HepG2 (cell line): ENCODE results near the gene RIMBP3C. TPM values are rescaled to one million over a fixed set of nuclear protein-coding genes. Genes with fewer than 3 reads are reported as not detected.

ENCODE experiments used
- ATF7-NPFF ChIP-seq: sonication (generic); formaldehyde crosslinking; IDR thresholded peaks from 2 replicates; pipeline ENCODE4 v1.8.1; 2023; ENCODE audit warnings: mild to moderate bottlenecking, low read depth, missing genetic modification reagents, moderate library complexity
- BHLHE40 ChIP-seq: IDR thresholded peaks from 2 replicates; pipeline ENCODE4 v1.6.1; 2011; ENCODE audit warnings: low read length, improper control_type of control experiment
- ETV6 ChIP-seq: sonication (generic); formaldehyde crosslinking; conservative IDR thresholded peaks from 2 replicates; pipeline ENCODE4 v1.4.0; 2020; ENCODE audit warnings: missing genetic modification reagents
- GRHL1 ChIP-seq: sonication (generic); formaldehyde crosslinking; conservative IDR thresholded peaks from 2 replicates; pipeline ENCODE4 v1.8.0; 2022; ENCODE audit warnings: missing genetic modification reagents
- HDAC2 ChIP-seq: sonication (generic); formaldehyde crosslinking; IDR thresholded peaks from 2 replicates; pipeline ENCODE4 v1.4.0; 2020; ENCODE audit warnings: missing genetic modification reagents
- REL ChIP-seq: sonication (generic); formaldehyde crosslinking; conservative IDR thresholded peaks from 2 replicates; pipeline ENCODE4 v1.8.0; 2022; ENCODE audit warnings: mild to moderate bottlenecking, missing genetic modification reagents, moderate library complexity
- SOX13 ChIP-seq, 3 experiments: fragments of 450-650 bp in 1 of 3; sonication (generic) in 1 of 3; formaldehyde crosslinking in 1 of 3; IDR thresholded peaks in 2 of 3; conservative IDR thresholded peaks in 1 of 3; 2 replicates each; pipeline versions ENCODE4 v1.5.0 to v1.6.1; 2016 to 2020; ENCODE audit warnings: antibody characterized with exemption in 1 of 3, mild to moderate bottlenecking in 1 of 3, missing compliant biosample characterization in 1 of 3, missing genetic modification reagents in 1 of 3, moderate library complexity in 1 of 3
- ZFP37 ChIP-seq: sonication (generic); formaldehyde crosslinking; IDR thresholded peaks from 2 replicates; pipeline ENCODE4 v1.4.0; 2020; ENCODE audit warnings: missing genetic modification reagents, borderline replicate concordance
- ZIK1 ChIP-seq: sonication (generic); formaldehyde crosslinking; IDR thresholded peaks from 2 replicates; pipeline ENCODE4 v1.5.0; 2020; ENCODE audit warnings: mild to moderate bottlenecking, low read depth, missing genetic modification reagents, borderline replicate concordance
- ZNF292 ChIP-seq: sonication (generic); formaldehyde crosslinking; IDR thresholded peaks from 2 replicates; pipeline ENCODE4 v1.8.1; 2022; ENCODE audit warnings: mild to moderate bottlenecking, low read depth, missing genetic modification reagents, borderline replicate concordance
- ZNF431 ChIP-seq: sonication (generic); formaldehyde crosslinking; IDR thresholded peaks from 2 replicates; pipeline ENCODE4 v1.9.0; 2022; ENCODE audit warnings: missing genetic modification reagents, low read depth, mild to moderate bottlenecking, borderline replicate concordance
- polyA plus RNA-seq, 8 experiments: library from polyadenylated mRNA; depleted of rRNA in 3 of 8; stranded (reverse) in 7 of 8; unstranded in 1 of 8; fragments of >200 nt; fragmentation: Illumina TruSeq in 4 of 8; extraction: Trizol in 4 of 8; gene quantifications; 2 replicates each; pipeline versions ENCODE4 v1.2.1 to v1.2.3, GENCODE V29; 2011 to 2016; ENCODE audit warnings: low read depth in 4 of 8, missing spikeins in 1 of 8, mixed read lengths in 1 of 8; ENCODE audit not compliant: insufficient read depth in 1 of 8
- total RNA-seq, 5 experiments: library from RNA; depleted of rRNA; stranded (reverse); fragments of >200 nt; fragmentation: Illumina TruSeq; extraction: Trizol; gene quantifications; 2 replicates each; pipeline ENCODE4 v1.2.3, GENCODE V29; 2016; ENCODE audit warnings: low read depth in 1 of 5
- TF ChIP-seq, protein P1 (sequence below): sonication (generic); formaldehyde crosslinking; IDR thresholded peaks from 2 replicates; pipeline ENCODE4 v1.9.0; 2021; ENCODE audit warnings: missing genetic modification reagents, borderline replicate concordance
- TF ChIP-seq, protein P2 (sequence below): sonication (generic); formaldehyde crosslinking; IDR thresholded peaks from 2 replicates; pipeline ENCODE4 v1.5.1; 2020; ENCODE audit warnings: mild to moderate bottlenecking, missing genetic modification reagents, borderline replicate concordance

Gene RIMBP3C
- total and polyA plus RNA-seq, 2 of the 13 experiments (the other 11 are each of a cell fraction or from before 2014, with no cell fraction given): 0.15 TPM; not detected in 1

- TF ChIP-seq GRHL1 (CRISPR knock-in tag): no peak
- no peak for TF ChIP-seq ZNF292
- TF ChIP-seq ZNF431 (CRISPR knock-in tag): peak; percentile 47; the same call in 1 of the 2 replicates
- peak; percentile 28; the same call in 1 of the 2 replicates for TF ChIP-seq REL (CRISPR knock-in tag)
- TF ChIP-seq HDAC2 (CRISPR knock-in tag): peak; percentile 74; the same call in 1 of the 2 replicates
- no peak for TF ChIP-seq BHLHE40
- TF ChIP-seq, protein P1, sequence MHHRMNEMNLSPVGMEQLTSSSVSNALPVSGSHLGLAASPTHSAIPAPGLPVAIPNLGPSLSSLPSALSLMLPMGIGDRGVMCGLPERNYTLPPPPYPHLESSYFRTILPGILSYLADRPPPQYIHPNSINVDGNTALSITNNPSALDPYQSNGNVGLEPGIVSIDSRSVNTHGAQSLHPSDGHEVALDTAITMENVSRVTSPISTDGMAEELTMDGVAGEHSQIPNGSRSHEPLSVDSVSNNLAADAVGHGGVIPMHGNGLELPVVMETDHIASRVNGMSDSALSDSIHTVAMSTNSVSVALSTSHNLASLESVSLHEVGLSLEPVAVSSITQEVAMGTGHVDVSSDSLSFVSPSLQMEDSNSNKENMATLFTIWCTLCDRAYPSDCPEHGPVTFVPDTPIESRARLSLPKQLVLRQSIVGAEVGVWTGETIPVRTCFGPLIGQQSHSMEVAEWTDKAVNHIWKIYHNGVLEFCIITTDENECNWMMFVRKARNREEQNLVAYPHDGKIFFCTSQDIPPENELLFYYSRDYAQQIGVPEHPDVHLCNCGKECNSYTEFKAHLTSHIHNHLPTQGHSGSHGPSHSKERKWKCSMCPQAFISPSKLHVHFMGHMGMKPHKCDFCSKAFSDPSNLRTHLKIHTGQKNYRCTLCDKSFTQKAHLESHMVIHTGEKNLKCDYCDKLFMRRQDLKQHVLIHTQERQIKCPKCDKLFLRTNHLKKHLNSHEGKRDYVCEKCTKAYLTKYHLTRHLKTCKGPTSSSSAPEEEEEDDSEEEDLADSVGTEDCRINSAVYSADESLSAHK (CRISPR knock-in tag): peak; percentile 64; the same call in 1 of the 2 replicates
- TF ChIP-seq ATF7-NPFF: peak; percentile 82
- no peak for TF ChIP-seq SOX13 (IDR thresholded peaks at IDR 0.05)
- peak in 1 of 2 experiments; percentile 62; a peak in 1 of 4 replicates for TF ChIP-seq SOX13 (CRISPR knock-in tag; conservative IDR thresholded peaks at IDR 0.05 in 1 of 2, IDR thresholded peaks at IDR 0.05 in 1 of 2)
- peak; percentile 39; the same call in 1 of the 2 replicates for TF ChIP-seq ETV6 (CRISPR knock-in tag)
- no peak; the same call in 1 of the 2 replicates for TF ChIP-seq ZIK1 (CRISPR knock-in tag)
- TF ChIP-seq, protein P2, sequence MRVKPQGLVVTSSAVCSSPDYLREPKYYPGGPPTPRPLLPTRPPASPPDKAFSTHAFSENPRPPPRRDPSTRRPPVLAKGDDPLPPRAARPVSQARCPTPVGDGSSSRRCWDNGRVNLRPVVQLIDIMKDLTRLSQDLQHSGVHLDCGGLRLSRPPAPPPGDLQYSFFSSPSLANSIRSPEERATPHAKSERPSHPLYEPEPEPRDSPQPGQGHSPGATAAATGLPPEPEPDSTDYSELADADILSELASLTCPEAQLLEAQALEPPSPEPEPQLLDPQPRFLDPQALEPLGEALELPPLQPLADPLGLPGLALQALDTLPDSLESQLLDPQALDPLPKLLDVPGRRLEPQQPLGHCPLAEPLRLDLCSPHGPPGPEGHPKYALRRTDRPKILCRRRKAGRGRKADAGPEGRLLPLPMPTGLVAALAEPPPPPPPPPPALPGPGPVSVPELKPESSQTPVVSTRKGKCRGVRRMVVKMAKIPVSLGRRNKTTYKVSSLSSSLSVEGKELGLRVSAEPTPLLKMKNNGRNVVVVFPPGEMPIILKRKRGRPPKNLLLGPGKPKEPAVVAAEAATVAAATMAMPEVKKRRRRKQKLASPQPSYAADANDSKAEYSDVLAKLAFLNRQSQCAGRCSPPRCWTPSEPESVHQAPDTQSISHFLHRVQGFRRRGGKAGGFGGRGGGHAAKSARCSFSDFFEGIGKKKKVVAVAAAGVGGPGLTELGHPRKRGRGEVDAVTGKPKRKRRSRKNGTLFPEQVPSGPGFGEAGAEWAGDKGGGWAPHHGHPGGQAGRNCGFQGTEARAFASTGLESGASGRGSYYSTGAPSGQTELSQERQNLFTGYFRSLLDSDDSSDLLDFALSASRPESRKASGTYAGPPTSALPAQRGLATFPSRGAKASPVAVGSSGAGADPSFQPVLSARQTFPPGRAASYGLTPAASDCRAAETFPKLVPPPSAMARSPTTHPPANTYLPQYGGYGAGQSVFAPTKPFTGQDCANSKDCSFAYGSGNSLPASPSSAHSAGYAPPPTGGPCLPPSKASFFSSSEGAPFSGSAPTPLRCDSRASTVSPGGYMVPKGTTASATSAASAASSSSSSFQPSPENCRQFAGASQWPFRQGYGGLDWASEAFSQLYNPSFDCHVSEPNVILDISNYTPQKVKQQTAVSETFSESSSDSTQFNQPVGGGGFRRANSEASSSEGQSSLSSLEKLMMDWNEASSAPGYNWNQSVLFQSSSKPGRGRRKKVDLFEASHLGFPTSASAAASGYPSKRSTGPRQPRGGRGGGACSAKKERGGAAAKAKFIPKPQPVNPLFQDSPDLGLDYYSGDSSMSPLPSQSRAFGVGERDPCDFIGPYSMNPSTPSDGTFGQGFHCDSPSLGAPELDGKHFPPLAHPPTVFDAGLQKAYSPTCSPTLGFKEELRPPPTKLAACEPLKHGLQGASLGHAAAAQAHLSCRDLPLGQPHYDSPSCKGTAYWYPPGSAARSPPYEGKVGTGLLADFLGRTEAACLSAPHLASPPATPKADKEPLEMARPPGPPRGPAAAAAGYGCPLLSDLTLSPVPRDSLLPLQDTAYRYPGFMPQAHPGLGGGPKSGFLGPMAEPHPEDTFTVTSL (CRISPR knock-in tag): no peak
- TF ChIP-seq ZFP37 (CRISPR knock-in tag): no peak
Measured at GRCh38 chr22:21567456-21568346, 16.4 kb upstream of the RIMBP3C start, which contains the start of gene UBE2L3 (continued).
